Stimulated activated CD4-positive, alpha-beta T cell treated with anti-CD3 and anti-CD28 coated beads, Interleukin-4, amount 100 ng/mL, for 1 hour (primary cell): Measurements from ENCODE around the gene CCR5AS.
"Not testable (repeated sequence)": the region's sequence is repeated elsewhere in the genome, so short reads cannot be mapped to it uniquely, and the experiment has no call there.

Source experiments
- DNase-seq: peaks from one replicate; pipeline ENCODE4 v3.0.0-alpha.2; 2020

Gene CCR5AS

DNA sequence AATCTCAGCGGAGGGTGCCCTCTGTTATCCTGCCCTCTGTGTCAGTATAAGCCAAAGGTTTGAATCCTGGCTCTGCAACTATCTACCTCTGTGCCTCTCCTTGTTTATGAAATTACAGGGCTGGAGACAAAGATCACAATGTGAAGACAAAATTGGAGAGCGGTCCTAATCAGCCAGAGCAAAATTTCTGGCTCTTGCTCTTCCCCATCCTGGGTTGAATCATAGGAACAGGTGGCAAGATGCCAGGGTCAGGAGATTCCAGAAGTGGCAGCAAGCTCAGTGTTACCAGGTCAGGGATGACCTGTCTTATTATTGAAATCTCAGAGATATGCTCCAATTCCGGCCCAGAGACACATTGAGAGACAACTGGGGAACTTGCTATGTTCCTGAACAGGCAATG, 55.2 kb downstream of the CCR5AS start:
- no peak for DNase-seq

DNA sequence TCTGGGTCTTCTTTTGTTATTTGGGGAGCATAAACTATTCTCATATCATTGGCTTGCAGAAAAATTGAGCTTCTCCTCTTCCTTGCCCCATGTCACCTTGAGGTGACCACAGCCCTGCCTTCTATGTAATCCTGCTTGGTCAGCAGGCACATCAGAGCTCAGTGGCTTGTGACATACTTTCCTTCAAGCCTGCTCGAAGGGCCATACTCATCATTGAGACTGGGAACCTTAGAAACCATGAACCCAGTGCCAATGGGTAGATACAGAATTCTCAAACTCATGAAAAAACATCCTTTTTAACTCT, 56.7 kb downstream of the CCR5AS start:
- no peak for DNase-seq

DNA sequence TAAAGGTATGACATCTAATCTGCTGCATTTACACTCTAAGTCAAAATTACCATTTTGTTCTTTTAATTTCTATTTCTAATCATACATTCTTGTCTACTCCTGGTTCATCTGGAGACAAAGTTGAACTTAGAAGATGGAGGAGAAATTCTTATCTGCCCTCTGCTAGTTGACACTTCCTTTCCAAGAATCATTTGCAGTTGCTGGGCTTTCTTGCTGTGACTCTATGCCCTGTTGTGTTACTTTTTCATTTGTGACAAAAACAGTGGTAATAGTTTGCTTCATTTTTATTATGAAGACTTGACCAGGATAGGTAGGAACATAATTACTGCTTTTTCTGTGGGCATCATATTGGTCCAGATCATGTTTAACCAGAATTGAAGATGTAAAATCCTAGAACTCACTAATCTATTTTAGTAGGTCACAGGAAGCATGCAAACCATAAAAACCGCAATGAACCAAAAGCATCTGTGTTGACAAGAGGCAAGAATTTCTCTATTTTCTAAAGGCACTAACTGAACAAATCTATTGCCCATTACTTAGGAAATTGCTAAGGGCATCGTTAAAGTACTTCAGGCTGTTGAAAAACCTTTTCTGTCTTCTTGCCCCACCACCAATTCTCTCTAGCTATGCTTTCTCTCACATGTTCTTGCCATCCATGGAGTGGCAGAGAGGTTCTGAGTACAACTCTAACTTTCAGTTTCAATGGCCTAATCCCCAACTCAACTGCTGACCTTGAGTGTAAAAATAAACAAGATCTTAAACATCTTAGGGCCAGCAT, 57.2 kb downstream of the CCR5AS start:
- no peak for DNase-seq

DNA sequence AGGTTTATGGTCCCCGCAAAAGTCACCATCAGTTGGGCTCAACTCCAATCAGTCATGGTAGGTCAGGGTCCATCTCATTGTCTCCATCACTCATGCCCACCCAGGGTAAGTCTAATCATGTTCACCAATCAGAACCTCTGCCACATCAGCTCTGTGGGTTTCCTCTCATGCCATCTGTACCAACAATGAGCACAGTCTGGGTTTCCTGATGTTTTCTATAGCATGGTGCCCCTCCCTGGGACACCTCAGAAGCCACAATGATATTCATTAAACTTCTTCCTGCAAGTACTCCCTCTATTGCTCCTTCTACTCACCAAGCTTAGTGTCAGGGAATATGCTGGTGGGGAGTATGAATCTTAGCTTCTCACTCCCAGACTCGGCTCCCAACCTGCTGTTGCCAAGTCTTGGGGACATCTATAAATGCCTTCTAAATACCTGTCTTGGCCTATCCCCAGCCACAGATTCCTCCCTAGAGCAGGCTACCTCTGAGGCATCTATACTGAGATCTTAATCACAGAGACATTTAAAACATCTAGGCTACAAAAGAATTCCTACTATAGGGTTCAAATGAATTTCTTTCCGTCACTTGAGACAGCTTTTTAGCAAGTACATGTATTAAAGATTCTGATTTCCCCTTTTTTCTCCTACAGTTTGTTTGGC, 57.9 kb downstream of the CCR5AS start:
- no peak for DNase-seq

DNA sequence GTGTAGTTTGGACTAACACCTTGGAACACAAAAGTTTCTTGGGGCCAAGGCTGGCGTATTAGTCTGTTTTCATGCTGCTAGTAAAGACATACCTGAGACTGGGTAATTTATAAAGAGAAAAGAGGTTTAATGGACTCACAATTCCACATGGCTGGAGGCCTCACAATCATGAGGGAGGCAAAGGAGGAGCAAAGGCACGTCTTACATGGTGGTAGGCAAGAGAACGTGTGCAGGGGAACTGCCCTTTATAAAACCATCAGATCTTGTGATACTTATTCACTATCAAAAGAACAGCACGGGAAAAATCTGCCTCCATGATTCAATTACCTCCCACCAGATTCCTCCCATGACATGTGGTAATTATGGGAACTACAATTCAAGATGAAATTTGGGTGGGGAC, 62.4 kb downstream of the CCR5AS start:
- no peak for DNase-seq

DNA sequence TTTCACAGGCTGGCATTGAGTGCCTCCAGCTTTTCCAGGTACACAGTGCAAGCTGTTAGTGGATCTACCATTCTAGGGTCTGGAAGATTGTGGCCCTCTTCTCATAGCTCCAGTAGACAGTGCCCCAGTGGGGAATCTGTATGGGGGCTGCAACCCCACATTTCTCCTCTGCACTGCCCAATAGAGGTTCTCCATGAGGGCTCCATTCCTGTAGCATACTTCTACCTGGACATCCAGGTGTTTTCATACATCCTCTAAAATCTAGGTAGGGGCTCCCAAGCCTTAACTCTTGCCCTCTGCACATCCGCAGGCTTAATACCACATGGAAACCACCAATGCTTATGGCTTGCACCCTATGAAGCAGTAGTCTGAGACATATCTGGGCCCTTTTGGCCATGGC, 68.0 kb downstream of the CCR5AS start:
- DNase-seq, result no peak

DNA sequence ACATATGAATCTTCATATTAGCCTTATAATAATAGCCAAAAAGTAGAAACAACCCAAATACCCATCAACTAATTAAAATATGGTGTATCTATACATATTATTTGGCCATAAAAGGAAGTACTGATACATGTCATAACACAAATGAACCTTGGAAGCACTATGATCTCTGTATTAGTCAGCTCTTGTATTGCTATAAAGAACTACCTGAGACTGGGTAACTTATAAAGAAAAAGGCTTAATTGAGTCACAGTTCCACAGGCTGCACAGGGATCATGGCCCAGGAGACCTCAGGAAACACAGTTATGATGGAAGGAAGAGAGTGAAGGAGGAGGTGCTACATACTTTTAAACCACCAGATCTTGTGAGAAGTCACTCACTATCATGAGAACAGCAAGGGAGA, 69.0 kb downstream of the CCR5AS start:
- DNase-seq, result no peak

DNA sequence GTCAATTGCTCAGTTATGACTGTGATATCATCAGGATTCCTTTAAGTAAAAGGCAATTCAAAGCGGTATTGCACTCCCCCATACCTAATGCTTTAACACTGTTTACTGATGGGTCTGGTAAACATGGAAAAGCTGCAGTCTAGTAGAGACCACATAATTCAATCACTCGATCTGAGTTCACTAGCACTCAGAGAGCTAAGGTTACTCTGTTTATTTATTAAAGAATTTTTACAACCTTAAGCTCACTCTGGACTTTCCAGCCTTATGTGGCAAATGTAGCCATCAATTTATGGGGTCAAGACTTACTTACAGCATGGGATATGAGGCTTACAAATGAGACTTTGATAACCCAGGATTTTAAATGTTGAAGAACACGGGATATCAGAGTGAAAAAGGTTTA, 71.3 kb downstream of the CCR5AS start:
- DNase-seq, result no peak

DNA sequence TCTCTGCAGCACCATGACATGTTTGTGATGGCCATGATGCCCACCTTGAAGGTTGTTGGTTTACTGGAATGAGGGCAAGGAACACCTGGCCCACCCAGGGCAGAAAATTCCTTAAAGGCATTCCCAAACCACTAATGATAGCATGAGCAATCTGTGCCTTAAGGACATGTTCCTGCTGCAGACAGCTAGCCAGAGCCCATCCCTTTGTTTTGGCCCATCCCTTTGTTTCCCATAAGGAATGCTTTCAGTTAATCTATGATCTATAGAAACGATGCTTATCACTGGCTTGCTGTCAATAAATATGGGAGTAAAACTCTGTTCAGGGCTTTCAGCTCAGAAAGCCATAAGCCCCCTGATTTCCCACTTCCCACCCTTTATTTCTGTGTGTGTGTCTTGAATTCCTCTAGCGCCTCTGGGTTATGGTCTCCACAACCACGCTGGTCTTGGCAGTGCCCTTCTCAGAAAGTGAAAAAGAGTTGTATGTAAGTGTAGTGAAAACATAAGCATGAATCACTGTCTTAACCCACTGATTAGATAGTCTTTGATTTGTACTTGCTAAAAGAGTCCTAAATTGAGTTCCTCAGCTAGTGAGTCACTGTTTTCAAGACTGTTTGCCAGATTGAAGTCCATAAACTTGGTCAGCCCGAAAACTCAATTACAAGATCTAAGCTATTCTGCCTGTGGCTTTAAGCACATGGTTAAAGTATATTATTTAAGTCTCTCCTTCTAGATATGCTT, 72.0 kb downstream of the CCR5AS start:
- no peak for DNase-seq

DNA sequence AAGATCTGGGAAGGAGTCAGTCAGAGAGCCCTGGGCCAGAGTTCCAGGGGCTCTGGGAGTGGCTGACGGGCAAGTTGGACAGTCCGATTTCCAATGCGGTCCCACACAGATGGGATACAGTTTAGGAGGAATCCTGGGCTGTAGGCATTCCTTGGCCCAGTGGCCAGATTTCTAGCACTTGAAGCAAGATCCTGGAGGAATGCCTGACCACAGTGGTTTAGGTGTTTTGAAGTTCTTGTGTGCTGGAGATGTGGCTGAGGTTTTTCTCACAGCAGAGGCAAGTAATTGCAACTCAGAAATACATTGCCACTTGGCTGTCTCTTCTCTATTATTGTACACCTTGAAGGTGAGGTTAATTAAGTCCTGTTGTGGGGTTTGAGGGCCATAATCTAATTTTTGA, 76.2 kb downstream of the CCR5AS start:
- DNase-seq, result not testable (repeated sequence)

DNA sequence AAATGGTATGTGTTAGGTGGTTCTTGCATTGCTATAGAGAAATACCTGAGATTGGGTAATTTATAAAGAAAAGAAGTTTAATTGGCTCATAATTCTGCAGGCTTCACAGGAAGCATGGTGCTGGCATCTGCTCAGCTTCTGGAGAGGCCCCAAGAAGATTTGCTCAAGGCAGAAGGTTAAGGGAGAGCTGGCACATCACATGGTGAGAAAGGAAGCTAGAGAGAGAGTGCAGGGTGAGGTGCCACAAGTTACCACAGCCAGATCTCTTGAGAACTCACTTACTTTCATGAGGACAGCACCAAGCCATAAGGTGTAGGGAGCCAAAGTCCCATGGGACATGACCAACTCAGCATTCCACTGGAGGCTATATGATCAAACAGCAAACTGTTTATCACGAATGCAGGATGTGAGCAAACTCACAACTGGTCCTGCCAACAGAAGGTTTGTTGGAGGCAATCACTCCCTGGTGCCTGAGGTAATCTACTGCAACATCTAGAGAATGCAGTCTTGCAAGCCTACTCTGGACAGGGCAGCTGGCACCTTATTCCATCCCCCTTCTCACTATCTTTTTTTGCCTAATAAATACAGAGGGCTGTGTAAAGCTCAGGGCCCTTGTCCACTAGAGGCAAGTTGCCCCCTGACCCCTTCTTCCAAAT, 81.1 kb downstream of the CCR5AS start:
- DNase-seq, result no peak

DNA sequence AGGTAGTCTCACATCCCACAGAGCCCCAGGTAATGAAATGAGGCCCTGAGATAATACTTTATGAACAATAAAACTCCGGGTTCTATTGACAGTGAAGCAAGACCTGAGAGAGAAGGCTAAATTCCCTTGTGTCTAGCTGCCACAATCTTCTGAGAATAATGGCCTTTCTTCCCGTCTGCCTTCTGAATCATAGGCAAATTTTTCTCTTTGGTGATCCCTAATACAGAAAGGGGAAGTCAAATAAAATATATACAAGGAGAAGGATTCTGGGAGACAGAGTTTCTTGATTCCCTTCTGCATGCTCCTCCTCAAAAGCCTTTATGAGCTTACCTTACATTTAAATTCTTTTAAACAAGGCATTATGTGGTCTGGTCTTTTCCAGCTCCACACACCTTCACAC, 82.8 kb downstream of the CCR5AS start:
- no peak for DNase-seq

DNA sequence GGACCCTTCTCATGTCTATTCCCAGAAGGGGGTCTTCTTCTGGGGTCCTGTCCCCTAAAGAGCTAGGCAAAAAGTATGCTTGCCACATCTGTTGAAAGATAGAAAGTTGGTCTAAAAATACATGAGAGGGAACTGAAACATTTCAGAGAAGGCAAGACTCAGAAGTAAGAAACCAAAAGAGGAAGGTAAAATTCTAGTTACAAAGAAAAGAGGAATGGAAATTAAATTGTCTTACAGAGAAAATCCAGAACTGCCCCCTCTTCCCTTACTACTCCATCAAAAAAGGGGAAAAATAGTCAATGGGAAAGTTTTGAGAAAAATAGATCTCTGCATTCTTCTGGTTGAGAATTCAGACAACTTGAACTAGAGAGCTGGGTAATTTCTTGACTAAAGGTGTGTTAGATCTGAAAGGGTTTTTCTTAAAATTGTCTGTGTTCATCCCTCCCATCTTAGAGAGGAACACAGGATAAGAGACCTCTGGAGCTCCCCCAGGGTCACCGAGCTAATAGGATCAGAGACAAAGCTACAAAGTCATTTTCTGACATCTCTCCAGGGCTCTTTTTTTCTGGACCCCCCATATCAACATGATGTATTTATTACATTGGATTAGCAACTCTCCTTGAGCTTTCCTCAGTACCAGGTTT, 85.3 kb downstream of the CCR5AS start:
- DNase-seq, result no peak

DNA sequence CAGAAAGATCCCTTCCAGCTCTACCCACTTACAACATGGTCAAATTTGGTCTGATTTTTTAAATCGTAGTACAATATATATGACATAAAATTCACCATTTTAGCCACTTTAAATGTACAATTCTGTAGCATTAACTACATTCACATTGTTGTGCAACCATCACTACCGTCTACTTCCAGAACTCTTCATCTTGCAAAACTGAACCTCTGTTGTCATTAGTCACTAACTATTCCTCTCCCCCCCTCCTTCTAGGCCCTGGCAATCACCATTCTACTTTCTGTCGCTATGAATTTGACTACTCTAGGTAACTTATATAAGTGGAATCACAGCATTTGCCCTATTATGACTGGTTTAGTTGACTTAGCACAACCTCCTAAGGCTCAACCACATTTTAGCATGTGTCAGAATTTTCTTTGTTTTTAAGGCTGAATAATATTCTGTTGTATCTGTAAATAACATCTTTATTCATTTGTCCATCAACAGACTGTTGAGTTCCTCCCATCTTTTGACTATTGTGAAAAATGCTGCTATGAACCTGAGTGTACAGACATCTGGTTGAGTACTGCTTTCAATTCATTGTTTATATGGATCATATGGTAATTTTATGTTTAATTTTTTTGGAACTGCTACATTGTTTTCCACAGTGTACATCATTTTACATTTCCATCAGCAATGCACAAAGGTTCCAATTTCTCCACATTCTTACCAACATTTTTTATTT, 88.5 kb downstream of the CCR5AS start:
- DNase-seq, result no peak

DNA sequence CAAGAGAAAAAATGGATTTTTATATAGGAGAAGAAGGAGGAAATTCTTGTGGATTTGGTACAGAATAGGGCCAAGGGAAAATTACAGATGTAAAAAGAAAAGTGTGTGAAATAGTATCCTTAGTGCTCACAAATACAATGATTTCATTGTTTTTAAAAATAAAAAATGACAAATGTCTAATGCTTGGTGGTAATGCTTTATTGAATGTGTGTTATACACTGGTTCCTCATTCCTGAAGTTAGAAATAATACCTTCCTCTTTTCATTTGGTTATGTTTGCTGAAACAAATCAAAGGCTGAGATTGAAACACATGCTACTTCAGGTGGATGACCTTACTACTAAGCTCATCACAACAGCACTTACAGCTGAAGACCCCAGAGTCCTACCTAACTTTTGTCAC, 90.7 kb downstream of the CCR5AS start:
- no peak for DNase-seq

DNA sequence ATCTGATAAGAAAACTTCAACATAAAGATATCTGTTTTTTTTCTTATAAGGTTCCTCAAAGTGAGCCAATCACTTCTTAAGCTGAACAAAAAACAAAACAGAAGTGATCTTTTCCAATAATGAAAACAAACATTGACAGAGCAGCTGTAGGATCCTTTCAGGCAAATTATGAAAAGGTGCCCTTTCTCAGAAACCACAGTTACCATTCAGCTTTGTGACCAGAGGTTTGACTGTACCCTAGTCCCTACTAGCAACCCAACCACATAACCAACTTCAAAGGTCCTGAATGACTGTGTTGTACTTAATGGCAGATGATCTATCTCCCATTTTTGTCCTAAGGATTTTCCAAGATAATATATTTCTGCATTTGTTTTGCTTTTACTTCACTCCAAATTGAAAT, 92.3 kb downstream of the CCR5AS start:
- no peak for DNase-seq
